ENCODE measurements around the gene TUG1. TPM values are rescaled to one million over a fixed set of nuclear protein-coding genes. Genes with fewer than 3 reads are reported as not detected.

The TUG1 gene
- total RNA-seq, 4 donors from 2014 or later: 63.5 to 90.4 (median 77.0) TPM

Small RNA genes lying within 50 kb of the gene (small RNA-seq; reads per million reads assigned to genes)
- not detected for gene RF01892

Other genes starting within 250 kb of the TUG1 start
- 10 to 100 TPM; 18.0 to 22.0 (median 21.0) TPM for gene MORC2, start 491 bp upstream of the TUG1 start, total RNA-seq
- 100 to 1,000 TPM; 173 to 294 (median 253) TPM for gene SMTN, start 112.1 kb downstream of the TUG1 start, total RNA-seq
- 100 to 1,000 TPM; 591 to 706 (median 650) TPM for gene SELENOM, start 138.3 kb downstream of the TUG1 start, total RNA-seq
- gene INPP5J, start 153.7 kb downstream of the TUG1 start, total RNA-seq: 1 to 10 TPM in 1 of 4 donors, under 1 TPM in 3; 0.20 to 1.0 (median 0.67) TPM
- not detected for gene PLA2G3, start 171.2 kb downstream of the TUG1 start, total RNA-seq
- 10 to 100 TPM; 34.5 to 44.4 (median 38.8) TPM for gene RNF185, start 190.9 kb downstream of the TUG1 start, total RNA-seq
- gene LIMK2, start 243.0 kb downstream of the TUG1 start, total RNA-seq: 10 to 100 TPM; 50.0 to 67.2 (median 56.9) TPM

Data from tibial nerve (tissue), 4 donors.